ENCODE measurements around the gene YKT6.

YKT6 gene

DNA sequence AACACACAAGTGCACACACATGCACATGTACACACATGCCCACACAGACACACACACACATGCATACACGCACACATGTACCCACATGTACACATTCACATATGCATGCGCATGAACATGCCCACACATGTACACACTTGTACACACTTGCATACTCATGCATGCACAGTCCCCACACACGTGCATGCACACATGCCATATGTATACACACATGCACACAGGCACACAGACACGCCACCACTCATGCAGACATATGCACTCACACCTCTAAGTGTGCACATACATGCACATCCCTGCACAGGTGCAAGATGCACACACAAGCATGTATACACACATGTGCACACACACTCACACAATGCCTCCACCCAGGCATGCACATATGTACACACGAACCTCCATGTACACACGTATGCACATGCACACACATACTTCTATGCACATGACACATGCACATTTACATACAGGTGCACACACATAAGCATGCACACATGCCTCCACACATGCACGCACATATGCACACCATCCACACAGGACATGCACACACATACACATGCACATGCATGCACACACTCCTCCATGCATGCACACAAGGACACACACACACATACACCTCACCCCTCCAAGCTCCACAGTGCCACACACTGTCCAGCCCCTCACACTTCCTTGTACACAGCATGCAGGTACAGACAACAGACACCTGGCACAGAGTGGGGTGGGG is 45.8 kb downstream of the YKT6 start:
- TF ChIP-seq, protein P1, sequence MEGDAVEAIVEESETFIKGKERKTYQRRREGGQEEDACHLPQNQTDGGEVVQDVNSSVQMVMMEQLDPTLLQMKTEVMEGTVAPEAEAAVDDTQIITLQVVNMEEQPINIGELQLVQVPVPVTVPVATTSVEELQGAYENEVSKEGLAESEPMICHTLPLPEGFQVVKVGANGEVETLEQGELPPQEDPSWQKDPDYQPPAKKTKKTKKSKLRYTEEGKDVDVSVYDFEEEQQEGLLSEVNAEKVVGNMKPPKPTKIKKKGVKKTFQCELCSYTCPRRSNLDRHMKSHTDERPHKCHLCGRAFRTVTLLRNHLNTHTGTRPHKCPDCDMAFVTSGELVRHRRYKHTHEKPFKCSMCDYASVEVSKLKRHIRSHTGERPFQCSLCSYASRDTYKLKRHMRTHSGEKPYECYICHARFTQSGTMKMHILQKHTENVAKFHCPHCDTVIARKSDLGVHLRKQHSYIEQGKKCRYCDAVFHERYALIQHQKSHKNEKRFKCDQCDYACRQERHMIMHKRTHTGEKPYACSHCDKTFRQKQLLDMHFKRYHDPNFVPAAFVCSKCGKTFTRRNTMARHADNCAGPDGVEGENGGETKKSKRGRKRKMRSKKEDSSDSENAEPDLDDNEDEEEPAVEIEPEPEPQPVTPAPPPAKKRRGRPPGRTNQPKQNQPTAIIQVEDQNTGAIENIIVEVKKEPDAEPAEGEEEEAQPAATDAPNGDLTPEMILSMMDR (IDR thresholded peaks at IDR 0.05; ENCODE audit: low read depth, low read length, missing control alignments): no peak
- DNase-seq (ENCODE audit: extremely low read depth, low read depth): no peak
- H3K4me3 ChIP-seq (replicated peaks; ENCODE audit: low read depth, low read length): no peak overlapping the region

DNA sequence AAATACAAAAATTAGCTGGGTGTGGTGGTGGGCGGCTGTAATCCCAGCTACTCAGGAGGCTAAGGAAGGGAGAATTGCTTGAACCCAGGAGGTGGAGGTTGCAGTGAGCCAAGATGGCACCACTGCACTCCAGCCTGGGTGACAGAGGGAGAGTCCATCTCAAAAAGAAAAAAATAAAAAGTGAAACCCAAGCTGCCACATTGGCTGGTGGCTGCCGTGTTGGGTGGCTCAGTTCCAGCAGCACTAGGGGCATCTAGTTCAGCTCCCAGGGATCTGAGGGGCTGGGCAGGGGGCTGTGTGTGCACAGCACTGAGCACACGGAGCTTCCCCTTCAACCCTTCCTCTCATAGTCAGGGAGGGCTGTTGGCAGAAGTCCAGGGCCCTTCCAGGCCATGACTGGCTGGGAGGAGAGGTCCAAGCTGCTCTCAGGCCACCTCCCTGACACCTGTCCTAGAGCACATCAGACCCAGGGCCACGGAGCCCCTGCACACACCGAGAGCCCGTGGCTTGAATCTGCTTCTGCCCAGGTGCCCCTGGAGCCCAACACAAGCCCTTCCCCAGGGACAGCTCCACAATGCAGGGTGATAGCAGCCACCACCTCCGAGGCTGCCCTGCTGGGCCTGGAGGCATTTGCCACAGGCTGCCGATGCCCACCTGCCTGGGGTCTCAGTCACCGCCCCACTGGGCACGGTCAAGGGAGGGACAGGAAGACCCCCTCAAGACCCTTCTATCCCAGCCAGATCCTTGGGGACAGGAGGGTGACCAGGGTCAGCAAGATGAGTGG is 47.3 kb downstream of the YKT6 start:
- TF ChIP-seq, protein P1 (IDR thresholded peaks at IDR 0.05; ENCODE audit: low read depth, low read length, missing control alignments): no peak
- DNase-seq (ENCODE audit: extremely low read depth, low read depth): no peak
- H3K4me3 ChIP-seq (replicated peaks; ENCODE audit: low read depth, low read length): no peak overlapping the region

DNA sequence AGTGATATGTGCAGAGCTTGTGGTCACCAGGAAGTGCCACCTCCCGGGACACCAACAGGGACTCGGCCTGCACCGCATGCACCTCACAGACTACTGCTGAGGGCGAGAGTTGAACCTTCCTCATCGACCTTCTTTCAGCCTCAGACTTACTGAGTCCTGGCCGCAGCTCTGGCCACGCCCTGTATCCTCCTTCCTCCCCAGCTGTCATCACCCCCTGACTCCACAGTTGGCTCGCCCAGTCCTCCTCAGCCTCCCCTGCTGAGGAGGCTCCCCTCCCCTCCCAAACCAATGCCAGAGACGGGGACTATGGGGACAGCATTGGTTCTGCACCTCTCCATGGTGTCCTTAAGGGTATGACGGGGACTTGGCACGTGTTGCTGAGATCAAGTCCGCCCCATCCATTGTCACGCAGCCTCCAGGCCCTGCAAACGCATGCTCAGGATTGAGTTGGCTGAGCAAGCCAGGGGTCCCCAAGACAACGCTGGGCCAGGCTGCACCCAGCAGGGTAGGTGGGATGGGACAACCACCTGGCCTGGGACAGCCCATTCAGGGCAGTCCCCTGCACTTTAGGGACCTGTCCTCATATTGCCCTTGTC is 49.0 kb downstream of the YKT6 start:
- H3K4me3 ChIP-seq (replicated peaks; ENCODE audit: low read depth, low read length): no peak overlapping the region
- no peak for DNase-seq (ENCODE audit: extremely low read depth, low read depth)

DNA sequence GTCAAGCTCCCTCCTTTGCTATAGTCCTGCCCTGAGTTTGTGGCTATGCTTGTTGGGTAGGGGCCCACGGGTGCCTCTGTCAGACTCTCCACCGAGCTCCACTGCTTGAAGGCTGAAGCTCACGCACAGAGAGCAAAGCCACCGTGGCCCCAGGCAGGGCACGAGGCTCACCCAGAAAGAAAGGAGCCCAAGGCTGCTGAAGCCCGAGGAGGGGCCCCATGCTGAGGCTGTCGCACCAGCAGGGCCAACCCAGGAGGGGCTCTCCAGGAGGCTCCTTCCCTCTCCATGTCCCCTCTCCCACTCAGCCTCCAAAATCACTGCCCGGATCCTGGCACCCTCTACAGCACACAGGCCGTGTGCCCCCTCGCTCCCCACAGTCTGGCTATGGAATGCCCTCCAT is 50.5 kb downstream of the YKT6 start:
- no peak overlapping the region for H3K4me3 ChIP-seq (replicated peaks; ENCODE audit: low read depth, low read length)
- no peak for DNase-seq (ENCODE audit: extremely low read depth, low read depth)
- TF ChIP-seq, protein P1 (IDR thresholded peaks at IDR 0.05; ENCODE audit: low read depth, low read length, missing control alignments): no peak

More for the DNA sequence above, 49.0 kb downstream of the YKT6 start:
- TF ChIP-seq, protein P1 (IDR thresholded peaks at IDR 0.05; ENCODE audit: low read depth, low read length, missing control alignments): no peak

DNA sequence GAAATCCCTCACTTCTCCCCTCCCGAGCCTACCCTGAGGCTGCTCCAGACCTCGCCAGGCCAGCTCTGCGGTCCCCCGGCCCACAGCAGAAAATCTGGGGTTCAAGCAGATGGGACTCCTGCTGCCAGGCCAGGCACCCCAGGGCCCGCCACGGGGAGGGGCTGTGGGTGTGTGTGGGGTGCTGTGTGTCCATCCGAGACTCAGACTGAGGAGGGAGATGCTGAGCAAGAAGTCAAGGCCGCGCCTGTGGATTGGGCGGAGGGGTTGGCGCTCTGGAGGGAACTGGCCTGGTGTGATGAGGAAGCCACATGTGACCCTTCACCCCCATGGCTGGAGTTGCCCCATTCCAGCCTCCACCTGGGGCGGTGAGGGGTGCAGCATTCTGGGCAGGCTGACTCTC is 51.1 kb downstream of the YKT6 start:
- no peak overlapping the region for H3K4me3 ChIP-seq (replicated peaks; ENCODE audit: low read depth, low read length)
- TF ChIP-seq, protein P1 (IDR thresholded peaks at IDR 0.05; ENCODE audit: low read depth, low read length, missing control alignments): no peak
- DNase-seq (ENCODE audit: extremely low read depth, low read depth): no peak

DNA sequence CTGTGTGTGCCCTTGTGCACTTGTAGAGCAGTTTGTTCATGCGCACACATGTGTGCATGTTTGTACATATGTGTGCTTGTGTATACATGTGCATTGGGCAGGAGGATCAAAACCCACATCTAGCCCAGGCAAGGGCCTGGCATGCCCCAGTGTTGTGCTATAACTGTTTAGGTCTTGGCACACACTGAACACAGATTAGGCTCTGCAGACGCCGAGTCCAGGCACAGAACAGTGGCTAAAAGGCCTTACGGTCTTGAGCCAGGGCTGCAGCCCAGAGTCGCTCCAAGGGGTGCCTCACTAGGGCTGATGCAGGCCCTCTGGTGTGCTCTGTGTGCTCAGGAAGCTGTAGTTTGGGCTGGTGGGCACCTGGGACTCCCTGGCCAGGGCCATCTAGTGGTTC is 55.7 kb downstream of the YKT6 start:
- no peak for DNase-seq (ENCODE audit: extremely low read depth, low read depth)
- TF ChIP-seq, protein P1 (IDR thresholded peaks at IDR 0.05; ENCODE audit: low read depth, low read length, missing control alignments): no peak
- no peak overlapping the region for H3K4me3 ChIP-seq (replicated peaks; ENCODE audit: low read depth, low read length)

Measured in HFF-Myc (cell line).